ENCODE measurements around the gene DLGAP1.

- TF ChIP-seq CTCF (IDR thresholded peaks at IDR 0.05; ENCODE audit: low read depth, low read length) (no peak), EZH2phosphoT487 (IDR thresholded peaks at IDR 0.05; ENCODE audit: low read depth) (no peak)
Observed at GRCh38 chr18:4282954-4283353, 172.2 kb downstream of the DLGAP1 start.
